Measurements from ENCODE around the gene HTR4. TPM values are rescaled to one million over a fixed set of nuclear protein-coding genes. Genes with fewer than 3 reads are reported as not detected.

The HTR4 gene
- total RNA-seq, 2 donors from 2014 or later: not detected

- no peak for DNase-seq
- no peaks in the 10 kb centered on the region for H3K36me3 Mint-ChIP-seq (ENCODE audit: low read depth)
- Histone ChIP-seq H3K27me3 (ENCODE audit: control insufficient read depth, insufficient read depth, low read length, poor library complexity, severe bottlenecking) (no peaks in the 10 kb centered on the region), H3K27ac (ENCODE audit: low read depth, low read length) (no peak overlapping the region), H3K9me3 (ENCODE audit: control insufficient read depth, low read length) (no peaks in the 10 kb centered on the region), H3K4me3 (ENCODE audit: low read length) (no peak overlapping the region), H3K36me3 (ENCODE audit: control insufficient read depth, insufficient read depth, low read length) (no peaks in the 10 kb centered on the region), H3K4me1 (ENCODE audit: control insufficient read depth, insufficient read depth, low read length) (peaks cover 3% of the 10 kb centered on the region), H3K9ac (ENCODE audit: extremely low read depth, low read length, poor library complexity, severe bottlenecking) (no peak overlapping the region)
- H3K4me1 Mint-ChIP-seq: peaks cover 8% of the 10 kb centered on the region
- no peak overlapping the region for H3K4me3 Mint-ChIP-seq
- no peak overlapping the region for H3K27ac Mint-ChIP-seq
- H3K9me3 Mint-ChIP-seq: no peaks in the 10 kb centered on the region
- peaks cover 12% of the 10 kb centered on the region for H3K27me3 Mint-ChIP-seq (ENCODE audit: insufficient read depth)
- no peak for TF ChIP-seq CTCF (conservative IDR thresholded peaks at IDR 0.05)
Observed at GRCh38 chr5:148569948-148570347, 84.4 kb downstream of the HTR4 start.

GRCh38 chr5:148565148-148565547 is 89.2 kb downstream of the HTR4 start:
- H3K9me3 ChIP-seq (ENCODE audit: control insufficient read depth, low read length): no peaks in the 10 kb centered on the region
- H3K27ac ChIP-seq (ENCODE audit: low read depth, low read length): no peak overlapping the region
- no peak overlapping the region for H3K4me3 ChIP-seq (ENCODE audit: low read length)
- no peaks in the 10 kb centered on the region for H3K4me1 Mint-ChIP-seq
- no peaks in the 10 kb centered on the region for H3K9me3 Mint-ChIP-seq
- no peaks in the 10 kb centered on the region for H3K36me3 ChIP-seq (ENCODE audit: control insufficient read depth, insufficient read depth, low read length)
- no peak for DNase-seq
- H3K27me3 ChIP-seq (ENCODE audit: control insufficient read depth, insufficient read depth, low read length, poor library complexity, severe bottlenecking): no peaks in the 10 kb centered on the region
- H3K4me1 ChIP-seq (ENCODE audit: control insufficient read depth, insufficient read depth, low read length): no peaks in the 10 kb centered on the region
- no peaks in the 10 kb centered on the region for H3K36me3 Mint-ChIP-seq (ENCODE audit: low read depth)
- H3K27me3 Mint-ChIP-seq (ENCODE audit: insufficient read depth): peaks cover 19% of the 10 kb centered on the region
- H3K4me3 Mint-ChIP-seq: no peak overlapping the region
- TF ChIP-seq CTCF (conservative IDR thresholded peaks at IDR 0.05): no peak
- WGBS, 2 experiments (ENCODE audit: insufficient coverage in 1 of 2, insufficient read length in 1 of 2): 92% methylated on average over 3 of the region's 3 CpGs; no CpG with 5 or more reads in 1 of the 2 experiments
- no peak overlapping the region for H3K9ac ChIP-seq (ENCODE audit: extremely low read depth, low read length, poor library complexity, severe bottlenecking)
- H3K27ac Mint-ChIP-seq: no peak overlapping the region

- no peaks in the 10 kb centered on the region for H3K36me3 ChIP-seq (ENCODE audit: control insufficient read depth, insufficient read depth, low read length)
- Mint-ChIP-seq H3K27me3 (ENCODE audit: insufficient read depth) (peaks cover 16% of the 10 kb centered on the region), H3K36me3 (ENCODE audit: low read depth) (no peaks in the 10 kb centered on the region), H3K9me3 (no peaks in the 10 kb centered on the region), H3K4me3 (no peak overlapping the region), H3K4me1 (peaks cover 9% of the 10 kb centered on the region), H3K27ac (no peak overlapping the region)
- no peaks in the 10 kb centered on the region for H3K27me3 ChIP-seq (ENCODE audit: control insufficient read depth, insufficient read depth, low read length, poor library complexity, severe bottlenecking)
- WGBS, 2 experiments (ENCODE audit: insufficient coverage in 1 of 2, insufficient read length in 1 of 2): 97 to 100% methylated on average over 1 of the region's 1 CpG
- H3K4me1 ChIP-seq (ENCODE audit: control insufficient read depth, insufficient read depth, low read length): no peaks in the 10 kb centered on the region
- no peak overlapping the region for H3K27ac ChIP-seq (ENCODE audit: low read depth, low read length)
- no peaks in the 10 kb centered on the region for H3K9me3 ChIP-seq (ENCODE audit: control insufficient read depth, low read length)
- no peak overlapping the region for H3K9ac ChIP-seq (ENCODE audit: extremely low read depth, low read length, poor library complexity, severe bottlenecking)
- no peak for TF ChIP-seq CTCF (conservative IDR thresholded peaks at IDR 0.05)
- DNase-seq: no peak
- H3K4me3 ChIP-seq (ENCODE audit: low read length): no peak overlapping the region
Observed at GRCh38 chr5:148563021-148563420, 91.3 kb downstream of the HTR4 start.

Data from endodermal cell (in vitro differentiated cells).